Hepatocyte (in vitro differentiated cells): ENCODE data around the gene KRTAP10-2.

Source experiments
- CTCF ChIP-seq: fragments of 200-600 bp; sonication (generic); IDR thresholded peaks from 2 replicates; pipeline ENCODE4 v1.5.1; 2016; ENCODE audit warnings: antibody characterized with exemption, mild to moderate bottlenecking; ENCODE audit not compliant: poor library complexity
- EZH2 ChIP-seq: fragments of 200-600 bp; sonication (generic); IDR thresholded peaks from 2 replicates; pipeline ENCODE4 v1.6.1; 2016; ENCODE audit warnings: antibody characterized with exemption, mild to moderate bottlenecking, borderline replicate concordance
- EZH2phosphoT487 ChIP-seq: fragments of 200-600 bp; sonication (generic); IDR thresholded peaks from one replicate; pipeline ENCODE4 v1.6.1; 2018; ENCODE audit warnings: antibody characterized with exemption, mild to moderate bottlenecking, low read depth, moderate library complexity; ENCODE audit not compliant: unreplicated experiment, severe bottlenecking

GRCh38 chr21:44568667-44569556 lies 17.6 kb upstream of the KRTAP10-2 start:
- TF ChIP-seq CTCF (no peak), EZH2 (no peak), EZH2phosphoT487 (no peak)
